GM06990 (cell line): ENCODE data around the gene CXCR4.

Experiments
- DNase-seq: peaks from one replicate; pipeline ENCODE4 v3.0.0-alpha.2; 2011; ENCODE audit not compliant: insufficient read length; ENCODE audit errors: extremely low read depth
- H3K27me3 ChIP-seq: replicated peaks from 2 replicates; pipeline ENCODE4 v1.6.0; 2011; ENCODE audit warnings: low read length; ENCODE audit not compliant: control insufficient read depth, insufficient read depth
- H3K36me3 ChIP-seq: 2 replicates; pipeline ENCODE4 v1.5.1; 2011; ENCODE audit warnings: low read length; ENCODE audit not compliant: control insufficient read depth, insufficient read depth
- H3K4me3 ChIP-seq: replicated peaks from 2 replicates; pipeline ENCODE4 v1.5.1; 2011; ENCODE audit warnings: low read depth, mild to moderate bottlenecking, control low read depth, low read length
- CTCF ChIP-seq: IDR thresholded peaks from 2 replicates; pipeline ENCODE4 v1.5.1; 2011; ENCODE audit warnings: low read length, control low read depth, mild to moderate bottlenecking, inconsistent platforms; ENCODE audit not compliant: insufficient read depth, poor library complexity, severe bottlenecking

The CXCR4 gene

GRCh38 chr2:136139631-136140030, 21.7 kb upstream of the CXCR4 start:
- peak; percentile 48 for DNase-seq
- no peak for TF ChIP-seq CTCF
- Histone ChIP-seq H3K4me3 (no peak overlapping the region), H3K36me3 (no peaks in the 10 kb centered on the region), H3K27me3 (peaks cover 5% of the 10 kb centered on the region)

GRCh38 chr2:136137982-136138381, 20.0 kb upstream of the CXCR4 start:
- Histone ChIP-seq H3K36me3 (no peaks in the 10 kb centered on the region), H3K27me3 (peaks cover 3% of the 10 kb centered on the region), H3K4me3 (no peak overlapping the region)
- no peak for TF ChIP-seq CTCF
- DNase-seq: no peak

GRCh38 chr2:136136931-136137330, 19.0 kb upstream of the CXCR4 start:
- no peak for DNase-seq
- no peak for TF ChIP-seq CTCF

DNA sequence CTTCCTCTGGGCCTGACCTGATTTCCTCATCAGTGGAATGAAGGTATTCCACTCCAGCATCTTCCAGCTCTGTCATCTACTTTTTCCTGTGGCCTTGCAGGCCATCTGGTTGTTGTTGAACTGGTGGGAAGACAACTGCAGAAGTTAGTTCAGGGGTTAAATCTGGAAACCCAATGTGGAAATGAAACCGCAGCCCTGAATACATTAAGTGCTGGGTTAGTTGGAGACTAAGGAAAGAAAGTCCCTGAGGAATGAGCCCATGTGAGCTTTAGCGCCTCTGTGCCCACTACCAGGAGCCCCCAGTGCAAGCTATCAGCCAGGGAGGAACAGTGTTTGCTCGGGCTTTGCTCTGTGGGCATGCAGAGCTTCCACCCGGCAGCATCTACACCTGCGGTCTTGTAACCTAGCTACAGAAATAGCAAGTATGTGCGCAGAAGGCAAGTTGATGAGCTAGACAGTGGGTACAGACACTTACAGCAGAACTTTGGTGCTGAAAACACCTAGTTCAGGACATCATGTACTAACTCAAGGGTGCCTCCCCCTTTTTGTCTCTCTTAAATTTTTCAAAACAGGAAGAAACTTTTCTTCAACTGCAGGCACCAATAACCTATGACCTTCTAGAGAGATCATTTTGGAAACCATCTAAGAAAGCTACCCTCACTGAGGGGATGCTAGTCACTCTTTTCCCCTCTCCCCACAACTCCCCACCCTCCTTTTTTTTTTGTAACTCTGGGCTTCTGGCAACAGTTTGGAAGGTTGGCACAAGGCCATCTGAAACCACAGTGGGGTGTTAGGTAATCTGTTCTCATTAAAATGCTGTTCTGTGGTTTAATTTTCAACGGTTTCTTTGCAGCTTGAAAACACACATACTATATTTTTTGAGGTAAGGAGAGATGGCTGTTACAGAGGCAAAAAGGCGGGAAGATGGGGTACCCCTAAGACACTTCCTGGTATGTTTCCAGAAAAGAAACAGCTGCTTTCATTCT, 18.3 kb upstream of the CXCR4 start:
- DNase-seq: peak; percentile 69
- Histone ChIP-seq H3K36me3 (no peaks in the 10 kb centered on the region), H3K4me3 (no peak overlapping the region), H3K27me3 (peaks cover 1% of the 10 kb centered on the region)
- no peak for TF ChIP-seq CTCF

More at GRCh38 chr2:136136931-136137330, 19.0 kb upstream of the CXCR4 start:
- Histone ChIP-seq H3K36me3 (no peaks in the 10 kb centered on the region), H3K4me3 (no peak overlapping the region), H3K27me3 (peaks cover 3% of the 10 kb centered on the region)

DNA sequence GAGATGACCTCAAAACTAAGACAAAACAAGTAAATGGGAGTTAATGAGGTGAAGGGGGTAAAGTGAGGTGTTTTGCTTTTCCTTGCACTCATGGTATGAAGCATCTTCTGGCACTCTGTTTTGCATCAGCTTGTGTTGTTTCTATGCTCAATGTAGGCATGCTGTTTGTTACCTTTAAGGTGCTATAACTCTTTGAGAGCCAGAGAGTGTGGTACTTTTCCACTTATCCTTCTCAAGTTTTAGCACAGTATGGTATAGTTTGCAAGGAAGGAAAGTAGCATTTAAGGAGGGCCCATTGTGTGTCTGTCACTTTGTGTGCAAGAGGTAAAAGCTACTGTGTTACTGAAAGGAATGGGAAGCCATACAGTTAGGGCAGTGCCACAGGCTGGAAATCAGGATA, 17.5 kb upstream of the CXCR4 start:
- no peak overlapping the region for H3K4me3 ChIP-seq
- no peak for TF ChIP-seq CTCF
- DNase-seq: no peak
- peaks cover 1% of the 10 kb centered on the region for H3K27me3 ChIP-seq
- no peaks in the 10 kb centered on the region for H3K36me3 ChIP-seq

GRCh38 chr2:136134126-136134525, 16.2 kb upstream of the CXCR4 start:
- no peak for TF ChIP-seq CTCF
- H3K36me3 ChIP-seq: no peaks in the 10 kb centered on the region
- peaks cover 1% of the 10 kb centered on the region for H3K27me3 ChIP-seq
- DNase-seq: peak; percentile 50
- no peak overlapping the region for H3K4me3 ChIP-seq
